ENCODE results near the gene TBRG4.

The TBRG4 gene

GRCh38 chr7:45140827-45141226 is 29.3 kb upstream of the TBRG4 start:
- H3K4me1 ChIP-seq (ENCODE audit: insufficient read depth, low read length) = no peaks in the 10 kb centered on the region
- H3K9me3 ChIP-seq (ENCODE audit: insufficient read depth, low read depth, low read length) = no peaks in the 10 kb centered on the region
- H3K27me3 ChIP-seq (ENCODE audit: insufficient read depth, low read length) = no peaks in the 10 kb centered on the region
- H3K9ac ChIP-seq (ENCODE audit: low read depth, low read length) = no peak overlapping the region
- no peak overlapping the region for H3K4me3 ChIP-seq (ENCODE audit: low read length)
- H3K27ac ChIP-seq (ENCODE audit: low read depth, low read length) = no peak overlapping the region
- H3K36me3 ChIP-seq (ENCODE audit: insufficient read depth, low read length) = no peaks in the 10 kb centered on the region
- WGBS = 90% methylated on average over 3 of the region's 4 CpGs

- Histone ChIP-seq H3K4me1 (ENCODE audit: insufficient read depth, low read length) (no peaks in the 10 kb centered on the region), H3K36me3 (ENCODE audit: insufficient read depth, low read length) (no peaks in the 10 kb centered on the region), H3K27ac (ENCODE audit: low read depth, low read length) (no peak overlapping the region), H3K4me3 (ENCODE audit: low read length) (no peak overlapping the region), H3K9ac (ENCODE audit: low read depth, low read length) (no peak overlapping the region), H3K9me3 (ENCODE audit: insufficient read depth, low read depth, low read length) (no peaks in the 10 kb centered on the region), H3K27me3 (ENCODE audit: insufficient read depth, low read length) (no peaks in the 10 kb centered on the region)
- WGBS = 85% methylated on average over 7 of the region's 10 CpGs
These were observed 27.2 kb upstream of the TBRG4 start for GRCh38 chr7:45138433-45139267.

GRCh38 chr7:45136106-45137060 is 24.9 kb upstream of the TBRG4 start:
- no peak overlapping the region for H3K4me3 ChIP-seq (ENCODE audit: low read length)
- no peaks in the 10 kb centered on the region for H3K36me3 ChIP-seq (ENCODE audit: insufficient read depth, low read length)
- H3K27ac ChIP-seq (ENCODE audit: low read depth, low read length) = no peak overlapping the region
- no peaks in the 10 kb centered on the region for H3K9me3 ChIP-seq (ENCODE audit: insufficient read depth, low read depth, low read length)
- WGBS = 30% methylated on average over 7 of the region's 9 CpGs
- H3K27me3 ChIP-seq (ENCODE audit: insufficient read depth, low read length) = no peaks in the 10 kb centered on the region
- no peaks in the 10 kb centered on the region for H3K4me1 ChIP-seq (ENCODE audit: insufficient read depth, low read length)
- no peak overlapping the region for H3K9ac ChIP-seq (ENCODE audit: low read depth, low read length)

GRCh38 chr7:45133877-45134276 is 22.4 kb upstream of the TBRG4 start:
- H3K36me3 ChIP-seq (ENCODE audit: insufficient read depth, low read length) = no peaks in the 10 kb centered on the region
- H3K4me1 ChIP-seq (ENCODE audit: insufficient read depth, low read length) = no peaks in the 10 kb centered on the region
- no peak overlapping the region for H3K9ac ChIP-seq (ENCODE audit: low read depth, low read length)
- H3K27me3 ChIP-seq (ENCODE audit: insufficient read depth, low read length) = no peaks in the 10 kb centered on the region
- H3K4me3 ChIP-seq (ENCODE audit: low read length) = no peak overlapping the region
- 94% methylated on average over 7 of the region's 7 CpGs for WGBS
- H3K27ac ChIP-seq (ENCODE audit: low read depth, low read length) = no peak overlapping the region
- H3K9me3 ChIP-seq (ENCODE audit: insufficient read depth, low read depth, low read length) = no peaks in the 10 kb centered on the region

- Histone ChIP-seq H3K27ac (ENCODE audit: low read depth, low read length) (no peak overlapping the region), H3K9ac (ENCODE audit: low read depth, low read length) (no peak overlapping the region), H3K4me1 (ENCODE audit: insufficient read depth, low read length) (no peaks in the 10 kb centered on the region), H3K36me3 (ENCODE audit: insufficient read depth, low read length) (no peaks in the 10 kb centered on the region), H3K9me3 (ENCODE audit: insufficient read depth, low read depth, low read length) (no peaks in the 10 kb centered on the region), H3K4me3 (ENCODE audit: low read length) (no peak overlapping the region), H3K27me3 (ENCODE audit: insufficient read depth, low read length) (no peaks in the 10 kb centered on the region)
- 91% methylated on average over 4 of the region's 4 CpGs for WGBS
These were observed 21.9 kb upstream of the TBRG4 start for GRCh38 chr7:45133352-45133751.

GRCh38 chr7:45132708-45133320 is 21.3 kb upstream of the TBRG4 start:
- Histone ChIP-seq H3K9me3 (ENCODE audit: insufficient read depth, low read depth, low read length) (no peaks in the 10 kb centered on the region), H3K27me3 (ENCODE audit: insufficient read depth, low read length) (no peaks in the 10 kb centered on the region), H3K9ac (ENCODE audit: low read depth, low read length) (no peak overlapping the region), H3K4me3 (ENCODE audit: low read length) (no peak overlapping the region), H3K27ac (ENCODE audit: low read depth, low read length) (no peak overlapping the region), H3K4me1 (ENCODE audit: insufficient read depth, low read length) (no peaks in the 10 kb centered on the region), H3K36me3 (ENCODE audit: insufficient read depth, low read length) (no peaks in the 10 kb centered on the region)
- 89% methylated on average over 8 of the region's 8 CpGs for WGBS

- H3K27me3 ChIP-seq (ENCODE audit: insufficient read depth, low read length) = no peaks in the 10 kb centered on the region
- no peaks in the 10 kb centered on the region for H3K36me3 ChIP-seq (ENCODE audit: insufficient read depth, low read length)
- no peaks in the 10 kb centered on the region for H3K4me1 ChIP-seq (ENCODE audit: insufficient read depth, low read length)
- H3K9ac ChIP-seq (ENCODE audit: low read depth, low read length) = no peak overlapping the region
- no peaks in the 10 kb centered on the region for H3K9me3 ChIP-seq (ENCODE audit: insufficient read depth, low read depth, low read length)
- H3K4me3 ChIP-seq (ENCODE audit: low read length) = no peak overlapping the region
- WGBS = 82% methylated on average over 4 of the region's 4 CpGs
- H3K27ac ChIP-seq (ENCODE audit: low read depth, low read length) = no peak overlapping the region
These were observed 20.4 kb upstream of the TBRG4 start for GRCh38 chr7:45131891-45132290.

- no peaks in the 10 kb centered on the region for H3K9me3 ChIP-seq (ENCODE audit: insufficient read depth, low read depth, low read length)
- no peak overlapping the region for H3K27ac ChIP-seq (ENCODE audit: low read depth, low read length)
- H3K4me3 ChIP-seq (ENCODE audit: low read length) = no peak overlapping the region
- H3K27me3 ChIP-seq (ENCODE audit: insufficient read depth, low read length) = no peaks in the 10 kb centered on the region
- no peaks in the 10 kb centered on the region for H3K4me1 ChIP-seq (ENCODE audit: insufficient read depth, low read length)
- WGBS = 88% methylated on average over 8 of the region's 9 CpGs
- H3K36me3 ChIP-seq (ENCODE audit: insufficient read depth, low read length) = no peaks in the 10 kb centered on the region
- no peak overlapping the region for H3K9ac ChIP-seq (ENCODE audit: low read depth, low read length)
These were observed 19.4 kb upstream of the TBRG4 start for GRCh38 chr7:45130910-45131309.

- no peaks in the 10 kb centered on the region for H3K9me3 ChIP-seq (ENCODE audit: insufficient read depth, low read depth, low read length)
- no peak overlapping the region for H3K4me3 ChIP-seq (ENCODE audit: low read length)
- H3K9ac ChIP-seq (ENCODE audit: low read depth, low read length) = no peak overlapping the region
- H3K4me1 ChIP-seq (ENCODE audit: insufficient read depth, low read length) = no peaks in the 10 kb centered on the region
- no peaks in the 10 kb centered on the region for H3K36me3 ChIP-seq (ENCODE audit: insufficient read depth, low read length)
- WGBS = 82% methylated on average over 12 of the region's 12 CpGs
- no peak overlapping the region for H3K27ac ChIP-seq (ENCODE audit: low read depth, low read length)
- no peaks in the 10 kb centered on the region for H3K27me3 ChIP-seq (ENCODE audit: insufficient read depth, low read length)
These were observed 18.4 kb upstream of the TBRG4 start for GRCh38 chr7:45129906-45130305.

- H3K4me3 ChIP-seq (ENCODE audit: low read length) = no peak overlapping the region
- H3K9ac ChIP-seq (ENCODE audit: low read depth, low read length) = no peak overlapping the region
- WGBS = 86% methylated on average over 15 of the region's 15 CpGs
- H3K36me3 ChIP-seq (ENCODE audit: insufficient read depth, low read length) = no peaks in the 10 kb centered on the region
- H3K9me3 ChIP-seq (ENCODE audit: insufficient read depth, low read depth, low read length) = no peaks in the 10 kb centered on the region
- H3K27ac ChIP-seq (ENCODE audit: low read depth, low read length) = no peak overlapping the region
- H3K27me3 ChIP-seq (ENCODE audit: insufficient read depth, low read length) = no peaks in the 10 kb centered on the region
- peaks cover 4% of the 10 kb centered on the region for H3K4me1 ChIP-seq (ENCODE audit: insufficient read depth, low read length)
These were observed 17.8 kb upstream of the TBRG4 start for GRCh38 chr7:45129181-45129800.
